ENCODE measurements around the gene ZFP91.
"Not testable (repeated sequence)": the region's sequence is repeated elsewhere in the genome, so short reads cannot be mapped to it uniquely, and the experiment has no call there.

ZFP91 gene

GRCh38 chr11:58578635-58579191 lies at the start of gene ZFP91:
TSS of gene ZFP91 (plus strand) at chr11:58579063. CDS start at chr11:58579282, 219 bp downstream.
- DNase-seq = peak; percentile 100

GRCh38 chr11:58530236-58530635 lies 48.6 kb upstream of the ZFP91 start:
- no peak for DNase-seq

- no peak for DNase-seq
Observed at GRCh38 chr11:58531865-58532341, 47.0 kb upstream of the ZFP91 start.

- no peak for DNase-seq
Observed at GRCh38 chr11:58546841-58547240, 32.0 kb upstream of the ZFP91 start.

- DNase-seq = no peak
Observed at GRCh38 chr11:58549644-58550043, 29.2 kb upstream of the ZFP91 start.

GRCh38 chr11:58560842-58561241 lies 18.0 kb upstream of the ZFP91 start:
- DNase-seq = no peak

GRCh38 chr11:58561394-58562098 lies 17.3 kb upstream of the ZFP91 start:
- no peak for DNase-seq

GRCh38 chr11:58562375-58562800 lies 16.5 kb upstream of the ZFP91 start:
- DNase-seq = no peak

GRCh38 chr11:58564231-58564630 lies 14.6 kb upstream of the ZFP91 start:
- DNase-seq = no peak

GRCh38 chr11:58567889-58568512 lies 10.9 kb upstream of the ZFP91 start:
- DNase-seq = peak; percentile 83

GRCh38 chr11:58572906-58573305 lies 6.0 kb upstream of the ZFP91 start:
- DNase-seq = not testable (repeated sequence)

GRCh38 chr11:58573451-58574104 lies 5.3 kb upstream of the ZFP91 start:
- peak; percentile 79 for DNase-seq

- DNase-seq = no peak
Observed at GRCh38 chr11:58574881-58575280, 4.0 kb upstream of the ZFP91 start.

- DNase-seq = peak; percentile 84
Observed at GRCh38 chr11:58575377-58576020, 3.4 kb upstream of the ZFP91 start, which contains the start of gene LPXN. TSS of gene LPXN (minus strand) at chr11:58575856. CDS start at chr11:58575772, 84 bp downstream.

- no peak for DNase-seq
Observed at GRCh38 chr11:58576887-58577471, 1.9 kb upstream of the ZFP91 start.

- DNase-seq = peak; percentile 84
Observed at GRCh38 chr11:58577555-58578135, 1.2 kb upstream of the ZFP91 start.

GRCh38 chr11:58578136-58578634 lies 678 bp upstream of the ZFP91 start:
- peak; percentile 98 for DNase-seq

- peak; percentile 97 for DNase-seq
Observed at GRCh38 chr11:58579192-58580129, 598 bp downstream of the ZFP91 start.

GRCh38 chr11:58580311-58580710 lies 1.4 kb downstream of the ZFP91 start:
- no peak for DNase-seq

GRCh38 chr11:58582437-58582836 lies 3.6 kb downstream of the ZFP91 start:
- DNase-seq = no peak

GRCh38 chr11:58586998-58587397 lies 8.1 kb downstream of the ZFP91 start:
- DNase-seq = no peak

All from RPMI8226 (cell line).